ENCODE data around the gene MYO1F. TPM values are rescaled to one million over a fixed set of nuclear protein-coding genes. Genes with fewer than 3 reads are reported as not detected.

MYO1F gene
- total and polyA plus RNA-seq, 12 donors = 1.7 to 62.5 (median 19.4) TPM

DNA sequence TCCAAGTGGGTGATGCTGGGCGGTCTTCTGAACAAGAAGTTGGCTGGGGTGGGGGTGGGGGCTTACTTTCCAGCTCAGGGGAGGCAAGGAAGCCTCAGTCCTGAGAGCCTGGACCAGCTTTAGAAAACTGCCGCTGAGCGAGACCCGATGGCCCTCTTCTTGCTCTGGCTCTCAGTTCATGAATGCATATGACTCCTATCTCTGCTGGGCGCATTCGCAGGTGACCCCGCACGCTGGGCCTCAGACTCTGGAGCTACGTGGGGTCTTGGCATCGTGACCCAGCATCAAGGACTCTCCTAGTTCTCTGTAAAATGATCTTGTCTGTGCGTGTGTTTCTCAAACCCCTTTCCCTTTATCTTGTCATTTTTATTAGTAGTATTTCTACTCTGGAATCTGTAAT lies 94.5 kb downstream of the MYO1F start:
- H3K9me3 ChIP-seq (replicated peaks in 1 of 3) = no peaks in the 10 kb centered on the region
- H3K4me3 ChIP-seq = no peak overlapping the region
- DNase-seq = peak in 1 of 7 donors; percentile 10
- H3K4me1 ChIP-seq (replicated peaks in 1 of 2) = peaks cover 0 to 10% of the 10 kb centered on the region in 2 donors
- WGBS, 4 donors = 82 to 85% (median 83%) methylated on average over 10 to 11 of the region's 11 CpGs
- H3K27me3 ChIP-seq = no peaks in the 10 kb centered on the region
- no peak overlapping the region for H3K27ac ChIP-seq
- H3K36me3 ChIP-seq (replicated peaks in 1 of 2) = peaks cover 0 to 77% of the 10 kb centered on the region in 2 donors
- no peak for TF ChIP-seq POLR2A (IDR thresholded peaks at IDR 0.05)
- TF ChIP-seq, protein P1, sequence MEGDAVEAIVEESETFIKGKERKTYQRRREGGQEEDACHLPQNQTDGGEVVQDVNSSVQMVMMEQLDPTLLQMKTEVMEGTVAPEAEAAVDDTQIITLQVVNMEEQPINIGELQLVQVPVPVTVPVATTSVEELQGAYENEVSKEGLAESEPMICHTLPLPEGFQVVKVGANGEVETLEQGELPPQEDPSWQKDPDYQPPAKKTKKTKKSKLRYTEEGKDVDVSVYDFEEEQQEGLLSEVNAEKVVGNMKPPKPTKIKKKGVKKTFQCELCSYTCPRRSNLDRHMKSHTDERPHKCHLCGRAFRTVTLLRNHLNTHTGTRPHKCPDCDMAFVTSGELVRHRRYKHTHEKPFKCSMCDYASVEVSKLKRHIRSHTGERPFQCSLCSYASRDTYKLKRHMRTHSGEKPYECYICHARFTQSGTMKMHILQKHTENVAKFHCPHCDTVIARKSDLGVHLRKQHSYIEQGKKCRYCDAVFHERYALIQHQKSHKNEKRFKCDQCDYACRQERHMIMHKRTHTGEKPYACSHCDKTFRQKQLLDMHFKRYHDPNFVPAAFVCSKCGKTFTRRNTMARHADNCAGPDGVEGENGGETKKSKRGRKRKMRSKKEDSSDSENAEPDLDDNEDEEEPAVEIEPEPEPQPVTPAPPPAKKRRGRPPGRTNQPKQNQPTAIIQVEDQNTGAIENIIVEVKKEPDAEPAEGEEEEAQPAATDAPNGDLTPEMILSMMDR (IDR thresholded peaks at IDR 0.05) = no peak
- intact Hi-C loops (cut with DNase I) = no loop called here

DNA sequence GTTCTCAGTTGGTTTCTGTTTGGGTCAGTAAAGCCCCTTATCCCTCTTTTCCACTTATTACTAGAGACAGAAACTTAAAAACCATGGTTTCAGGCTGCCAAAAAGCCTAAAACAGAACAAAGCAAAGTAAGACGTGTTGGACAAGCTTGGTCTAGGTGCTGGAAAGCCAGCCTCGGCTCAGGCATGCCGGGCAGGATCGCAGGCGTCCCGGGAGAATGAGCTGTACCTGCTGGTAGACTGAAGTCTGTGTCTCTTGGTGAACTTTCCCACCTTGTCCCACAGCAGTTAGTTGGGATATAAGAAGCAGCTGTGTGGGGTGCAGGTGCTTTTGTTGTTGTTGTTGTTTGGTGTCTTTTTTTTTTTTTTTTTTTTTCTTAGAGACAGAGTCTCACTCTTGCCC lies 95.6 kb downstream of the MYO1F start:
- Histone ChIP-seq H3K27me3 (no peaks in the 10 kb centered on the region), H3K4me1 (replicated peaks in 1 of 2) (peaks cover 0 to 12% of the 10 kb centered on the region in 2 donors), H3K27ac (no peak overlapping the region), H3K36me3 (replicated peaks in 1 of 2) (peaks cover 0 to 77% of the 10 kb centered on the region in 2 donors), H3K4me3 (no peak overlapping the region), H3K9me3 (replicated peaks in 1 of 3) (no peaks in the 10 kb centered on the region)
- intact Hi-C loops (cut with DNase I) = no loop called here
- DNase-seq = peak in 1 of 7 donors; percentile 11
- WGBS, 4 donors = 86 to 91% (median 88%) methylated on average over 6 of the region's 6 CpGs
- TF ChIP-seq, protein P1 (IDR thresholded peaks at IDR 0.05) = no peak
- TF ChIP-seq POLR2A (IDR thresholded peaks at IDR 0.05) = no peak

DNA sequence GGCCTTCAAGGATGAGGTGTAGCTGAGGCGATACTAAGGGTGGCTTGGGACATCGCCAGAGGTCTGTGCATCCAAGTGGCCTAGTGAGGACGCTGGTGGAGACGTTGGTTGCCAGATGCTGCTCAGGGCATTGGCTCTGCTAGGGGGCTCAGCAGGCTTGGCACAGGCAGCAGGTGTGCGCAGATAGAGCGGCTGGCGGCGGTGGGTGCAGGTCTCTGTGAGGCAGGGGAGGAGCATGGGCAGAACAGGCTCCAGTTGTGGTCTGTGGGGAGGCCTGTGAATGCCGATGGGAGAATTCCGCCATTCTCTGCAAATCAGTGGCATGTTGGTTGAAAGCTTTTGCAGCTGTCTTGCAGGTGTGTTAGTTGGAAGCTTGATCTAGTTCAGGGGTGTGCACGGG lies 96.0 kb downstream of the MYO1F start:
- H3K27me3 ChIP-seq = no peaks in the 10 kb centered on the region
- no peaks in the 10 kb centered on the region for H3K9me3 ChIP-seq (replicated peaks in 1 of 3)
- peaks cover 0 to 16% of the 10 kb centered on the region in 2 donors for H3K4me1 ChIP-seq (replicated peaks in 1 of 2)
- no peak overlapping the region for H3K27ac ChIP-seq
- DNase-seq = peak in 2 of 7 donors; percentile 38 to 44
- TF ChIP-seq, protein P1 (IDR thresholded peaks at IDR 0.05) = no peak
- no peak for TF ChIP-seq POLR2A (IDR thresholded peaks at IDR 0.05)
- WGBS, 4 donors = 67 to 92% (median 71%) methylated on average over 8 to 11 of the region's 11 CpGs
- peaks cover 0 to 77% of the 10 kb centered on the region in 2 donors for H3K36me3 ChIP-seq (replicated peaks in 1 of 2)
- intact Hi-C loops (cut with DNase I) = no loop called here
- no peak overlapping the region for H3K4me3 ChIP-seq

DNA sequence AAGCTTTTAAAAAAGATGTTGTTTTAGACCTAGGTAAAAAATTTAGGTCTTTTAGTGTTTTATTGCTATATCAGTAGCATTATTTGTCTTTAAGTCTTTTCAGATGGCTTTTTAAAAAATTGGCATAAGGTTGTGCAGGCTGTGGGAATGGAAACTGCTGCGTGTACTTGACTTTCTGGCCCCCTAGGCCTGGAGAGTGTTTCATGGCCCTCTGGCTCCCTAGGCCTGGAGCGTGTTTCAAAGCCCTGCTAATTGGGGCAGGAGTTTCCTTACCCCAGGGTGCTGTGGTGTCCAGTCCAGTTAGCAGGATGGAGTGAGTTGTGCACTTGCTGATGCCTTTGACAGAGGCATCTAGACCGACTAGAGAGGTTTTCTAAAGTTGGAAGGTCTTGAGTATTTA lies 98.6 kb downstream of the MYO1F start:
- Histone ChIP-seq H3K4me1 (replicated peaks in 1 of 2) (peaks cover 2 to 23% of the 10 kb centered on the region in 2 donors), H3K4me3 (no peak overlapping the region), H3K9me3 (replicated peaks in 1 of 3) (no peaks in the 10 kb centered on the region), H3K36me3 (replicated peaks in 1 of 2) (peaks cover 0 to 77% of the 10 kb centered on the region in 2 donors), H3K27me3 (no peaks in the 10 kb centered on the region), H3K27ac (no peak overlapping the region)
- TF ChIP-seq, protein P1 (IDR thresholded peaks at IDR 0.05) = no peak
- no peak for TF ChIP-seq POLR2A (IDR thresholded peaks at IDR 0.05)
- intact Hi-C loops (cut with DNase I) = no loop called here
- WGBS, 4 donors = 69 to 95% (median 72%) methylated on average over 3 of the region's 3 CpGs
- DNase-seq = no peak
